ENCODE measurements around the gene LST1.

LST1 gene

GRCh38 chr6:31556307-31556706 is 29.8 kb upstream of the LST1 start:
- H3K9me3 Mint-ChIP-seq, result no peaks in the 10 kb centered on the region
- H3K4me3 Mint-ChIP-seq, result peak overlapping the region; percentile 32
- H3K27ac Mint-ChIP-seq, result peak overlapping the region; percentile 81
- peaks cover 53% of the 10 kb centered on the region for H3K4me1 Mint-ChIP-seq
- no peak for ATAC-seq
- DNase-seq (ENCODE audit: low spot score in 2 of 2), result no peak
- peaks cover 56% of the 10 kb centered on the region for H3K36me3 Mint-ChIP-seq

DNA sequence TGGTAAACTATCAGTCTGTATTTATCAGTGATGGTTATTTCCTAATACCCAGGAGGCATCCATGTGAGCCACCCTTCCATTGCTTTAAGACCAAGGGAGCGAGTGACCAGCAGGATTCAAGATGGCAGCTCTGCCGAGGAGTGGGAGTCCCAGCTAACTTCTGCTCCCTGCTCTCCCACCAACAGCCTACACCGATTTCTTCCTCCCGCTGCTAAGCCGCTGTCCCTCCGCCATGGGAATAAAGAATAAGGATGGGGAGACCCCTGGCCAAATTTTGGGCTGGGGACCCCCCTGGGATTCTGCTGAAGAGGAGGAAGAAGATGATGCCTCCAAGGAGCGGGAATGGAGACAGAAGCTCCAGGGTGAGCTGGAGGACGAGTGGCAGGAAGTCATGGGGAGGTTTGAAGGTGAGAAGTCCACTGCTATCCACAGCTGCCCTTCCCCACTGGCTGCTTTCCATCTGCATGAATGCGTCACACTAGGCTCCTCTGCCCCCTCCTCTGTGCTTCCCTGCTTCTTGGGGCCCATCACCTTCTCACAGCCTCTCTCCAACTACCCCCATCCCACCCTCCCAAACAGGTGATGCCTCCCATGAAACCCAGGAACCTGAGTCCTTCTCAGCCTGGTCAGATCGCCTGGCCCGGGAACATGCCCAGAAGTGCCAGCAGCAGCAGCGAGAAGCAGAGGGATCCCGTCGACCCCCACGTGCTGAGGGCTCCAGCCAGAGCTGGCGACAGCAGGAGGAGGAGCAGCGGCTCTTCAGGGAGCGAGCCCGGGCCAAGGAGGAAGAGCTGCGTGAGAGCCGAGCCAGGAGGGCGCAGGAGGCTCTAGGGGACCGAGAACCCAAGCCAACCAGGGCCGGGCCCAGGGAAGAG is 28.4 kb upstream of the LST1 start:
- Mint-ChIP-seq H3K4me3 (peak overlapping the region; percentile 79), H3K9me3 (no peaks in the 10 kb centered on the region), H3K27ac (peak overlapping the region; percentile 96), H3K4me1 (peaks cover 60% of the 10 kb centered on the region), H3K36me3 (peaks cover 62% of the 10 kb centered on the region)
- ATAC-seq, result no peak
- DNase-seq (ENCODE audit: low spot score in 2 of 2), result no peak

- no peak for DNase-seq (ENCODE audit: low spot score in 2 of 2)
- Mint-ChIP-seq H3K4me3 (peak overlapping the region; percentile 79), H3K9me3 (no peaks in the 10 kb centered on the region), H3K4me1 (peaks cover 66% of the 10 kb centered on the region), H3K27ac (peak overlapping the region; percentile 96), H3K36me3 (peaks cover 62% of the 10 kb centered on the region)
- ATAC-seq, result no peak
These were observed 27.8 kb upstream of the LST1 start for GRCh38 chr6:31558318-31558625.

GRCh38 chr6:31558631-31559500 is 27.2 kb upstream of the LST1 start:
- Mint-ChIP-seq H3K4me1 (peaks cover 71% of the 10 kb centered on the region), H3K27ac (peak overlapping the region; percentile 96), H3K4me3 (peak overlapping the region; percentile 79), H3K9me3 (no peaks in the 10 kb centered on the region), H3K36me3 (peaks cover 66% of the 10 kb centered on the region)
- DNase-seq (ENCODE audit: low spot score in 2 of 2) (peak in 1 of 2 donors; percentile 82), ATAC-seq (peak; percentile 66)

DNA sequence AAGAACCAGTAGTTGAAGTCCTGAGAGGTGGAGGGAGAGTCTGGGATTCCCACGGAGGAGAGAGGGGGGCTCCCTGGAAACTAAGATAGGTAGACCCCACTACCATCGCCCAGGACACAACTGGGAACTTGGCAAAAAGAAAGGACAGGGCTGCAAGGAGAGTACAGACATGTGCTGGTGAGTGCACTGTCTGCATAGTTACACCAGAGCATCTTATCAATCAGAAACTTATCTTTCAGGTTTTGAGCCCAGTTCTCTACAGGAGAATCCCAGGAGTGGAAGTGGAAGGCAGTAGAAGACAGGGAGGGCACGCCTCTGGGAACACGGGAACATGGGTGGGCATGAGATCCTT is 26.5 kb upstream of the LST1 start:
- Mint-ChIP-seq H3K9me3 (no peaks in the 10 kb centered on the region), H3K36me3 (peaks cover 59% of the 10 kb centered on the region), H3K4me1 (peaks cover 76% of the 10 kb centered on the region), H3K4me3 (peak overlapping the region; percentile 79), H3K27ac (peak overlapping the region; percentile 96)
- ATAC-seq, result peak; percentile 52
- no peak for DNase-seq (ENCODE audit: low spot score in 2 of 2)

- Mint-ChIP-seq H3K4me1 (peaks cover 81% of the 10 kb centered on the region), H3K4me3 (peak overlapping the region; percentile 79), H3K36me3 (peaks cover 56% of the 10 kb centered on the region), H3K9me3 (no peaks in the 10 kb centered on the region), H3K27ac (peak overlapping the region; percentile 96)
- DNase-seq (ENCODE audit: low spot score in 2 of 2) (peak in 1 of 2 donors; percentile 84), ATAC-seq (peak; percentile 77)
These were observed 25.9 kb upstream of the LST1 start for GRCh38 chr6:31559958-31560696.

DNA sequence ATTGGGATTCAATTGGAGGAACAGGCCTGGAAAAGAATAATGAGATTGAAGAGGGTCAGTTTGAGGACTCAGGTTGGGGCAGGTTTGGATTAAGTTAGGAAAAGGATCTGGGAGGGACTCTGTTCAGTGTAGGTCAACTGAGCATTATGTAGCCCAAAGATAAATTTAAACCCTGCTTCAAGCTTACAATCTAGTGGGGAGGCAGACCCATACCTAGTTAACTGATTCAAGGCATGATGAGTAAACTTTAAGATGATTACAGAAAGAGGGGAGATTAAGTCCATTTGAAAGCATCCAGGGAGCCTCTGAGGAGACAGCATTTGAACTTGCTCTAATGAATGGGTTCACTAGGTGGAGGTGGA is 25.4 kb upstream of the LST1 start:
- ATAC-seq, result no peak
- peaks cover 86% of the 10 kb centered on the region for H3K4me1 Mint-ChIP-seq

GRCh38 chr6:31567531-31568370 is 18.3 kb upstream of the LST1 start:
- Mint-ChIP-seq H3K4me1 (peaks cover 84% of the 10 kb centered on the region), H3K4me3 (peak overlapping the region; percentile 55), H3K27ac (peak overlapping the region; percentile 48), H3K9me3 (no peaks in the 10 kb centered on the region), H3K36me3 (peaks cover 26% of the 10 kb centered on the region)
- ATAC-seq (peak; percentile 12), DNase-seq (ENCODE audit: low spot score in 2 of 2) (peak in 1 of 2 donors; percentile 64)

More for the DNA sequence above, 25.4 kb upstream of the LST1 start:
- Mint-ChIP-seq H3K36me3 (peaks cover 56% of the 10 kb centered on the region), H3K27ac (peak overlapping the region; percentile 96), H3K4me3 (peak overlapping the region; percentile 79), H3K9me3 (no peaks in the 10 kb centered on the region)
- no peak for DNase-seq (ENCODE audit: low spot score in 2 of 2)

- H3K4me3 Mint-ChIP-seq, result peak overlapping the region; percentile 55
- peak in 1 of 2 donors; percentile 84 for DNase-seq (ENCODE audit: low spot score in 2 of 2)
- peak; percentile 71 for ATAC-seq
- H3K27ac Mint-ChIP-seq, result peak overlapping the region; percentile 48
- peaks cover 33% of the 10 kb centered on the region for H3K36me3 Mint-ChIP-seq
- H3K4me1 Mint-ChIP-seq, result peaks cover 85% of the 10 kb centered on the region
- H3K9me3 Mint-ChIP-seq, result no peaks in the 10 kb centered on the region
These were observed 17.5 kb upstream of the LST1 start for GRCh38 chr6:31568537-31568961.

DNA sequence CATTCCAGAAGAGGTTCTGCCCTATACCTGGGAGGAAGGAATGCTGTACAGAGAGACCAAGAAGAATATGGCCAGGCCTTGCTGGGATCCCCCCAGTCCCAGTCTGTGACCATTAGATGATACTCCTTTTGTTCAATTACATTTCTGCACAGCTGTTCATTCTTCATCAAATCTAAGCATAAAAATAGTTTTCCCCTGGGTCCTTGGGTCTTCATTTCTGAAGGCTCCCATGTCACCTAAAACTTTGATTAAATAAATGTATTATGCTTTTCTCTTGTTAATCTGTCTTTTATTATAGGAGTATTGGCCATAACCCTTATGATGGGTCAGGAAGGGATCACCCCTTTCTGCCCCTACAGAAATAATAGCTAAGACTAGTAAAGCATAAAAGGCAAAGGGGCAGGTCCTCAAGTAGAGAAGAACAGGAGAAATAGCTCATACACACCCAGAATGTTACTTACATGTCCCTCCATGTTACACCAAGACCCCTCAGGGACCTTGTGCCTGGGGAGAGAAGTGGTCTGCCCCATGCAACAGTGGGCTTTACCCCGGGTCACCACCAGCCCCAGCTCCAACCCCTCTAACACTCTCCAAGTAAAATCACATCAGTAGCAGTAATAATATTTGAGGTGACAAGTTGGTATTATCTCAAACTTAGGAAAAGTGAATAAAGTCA is 16.1 kb upstream of the LST1 start:
- Mint-ChIP-seq H3K9me3 (no peaks in the 10 kb centered on the region), H3K36me3 (peaks cover 44% of the 10 kb centered on the region), H3K27ac (peak overlapping the region; percentile 98), H3K4me1 (peaks cover 87% of the 10 kb centered on the region), H3K4me3 (peak overlapping the region; percentile 97)
- DNase-seq (ENCODE audit: low spot score in 2 of 2) (no peak), ATAC-seq (no peak)

- ATAC-seq (peak; percentile 70), DNase-seq (ENCODE audit: low spot score in 2 of 2) (peak; percentile 69 to 94)
- peaks cover 79% of the 10 kb centered on the region for H3K4me1 Mint-ChIP-seq
- no peaks in the 10 kb centered on the region for H3K9me3 Mint-ChIP-seq
- peaks cover 65% of the 10 kb centered on the region for H3K36me3 Mint-ChIP-seq
- H3K4me3 Mint-ChIP-seq, result peak within 1 kb of the TSS; percentile 97
- H3K27ac Mint-ChIP-seq, result peak within 1 kb of the TSS; percentile 98
These were observed 13.8 kb upstream of the LST1 start, which contains the start of gene LTA for GRCh38 chr6:31572041-31572911. Gene LTA, plus strand, starts transcription at chr6:31572289. Its CDS starts 454 bp downstream, at chr6:31572743.

DNA sequence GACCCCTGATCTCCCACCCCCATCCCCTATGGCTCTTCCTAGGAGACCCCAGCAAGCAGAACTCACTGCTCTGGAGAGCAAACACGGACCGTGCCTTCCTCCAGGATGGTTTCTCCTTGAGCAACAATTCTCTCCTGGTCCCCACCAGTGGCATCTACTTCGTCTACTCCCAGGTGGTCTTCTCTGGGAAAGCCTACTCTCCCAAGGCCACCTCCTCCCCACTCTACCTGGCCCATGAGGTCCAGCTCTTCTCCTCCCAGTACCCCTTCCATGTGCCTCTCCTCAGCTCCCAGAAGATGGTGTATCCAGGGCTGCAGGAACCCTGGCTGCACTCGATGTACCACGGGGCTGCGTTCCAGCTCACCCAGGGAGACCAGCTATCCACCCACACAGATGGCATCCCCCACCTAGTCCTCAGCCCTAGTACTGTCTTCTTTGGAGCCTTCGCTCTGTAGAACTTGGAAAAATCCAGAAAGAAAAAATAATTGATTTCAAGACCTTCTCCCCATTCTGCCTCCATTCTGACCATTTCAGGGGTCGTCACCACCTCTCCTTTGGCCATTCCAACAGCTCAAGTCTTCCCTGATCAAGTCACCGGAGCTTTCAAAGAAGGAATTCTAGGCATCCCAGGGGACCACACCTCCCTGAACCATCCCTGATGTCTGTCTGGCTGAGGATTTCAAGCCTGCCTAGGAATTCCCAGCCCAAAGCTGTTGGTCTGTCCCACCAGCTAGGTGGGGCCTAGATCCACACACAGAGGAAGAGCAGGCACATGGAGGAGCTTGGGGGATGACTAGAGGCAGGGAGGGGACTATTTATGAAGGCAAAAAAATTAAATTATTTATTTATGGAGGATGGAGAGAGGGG is 12.6 kb upstream of the LST1 start:
- H3K9me3 Mint-ChIP-seq, result no peaks in the 10 kb centered on the region
- DNase-seq (ENCODE audit: low spot score in 2 of 2), result no peak
- no peak for ATAC-seq
- H3K4me1 Mint-ChIP-seq, result peaks cover 72% of the 10 kb centered on the region
- H3K36me3 Mint-ChIP-seq, result peaks cover 69% of the 10 kb centered on the region
- H3K4me3 Mint-ChIP-seq, result peak overlapping the region; percentile 97
- H3K27ac Mint-ChIP-seq, result peak overlapping the region; percentile 98

Measured in stimulated activated effector memory CD8-positive, alpha-beta T cell treated with anti-CD3 and anti-CD28 coated beads, Interleukin-12 subunit alpha, Interleukin-12 subunit beta, amount 100 ng/mL, for 72 hours (primary cell).